ENCODE results near the gene CPT2.
"Not testable (repeated sequence)": the region's sequence is repeated elsewhere in the genome, so short reads cannot be mapped to it uniquely, and the experiment has no call there.

The CPT2 gene

GRCh38 chr1:53182716-53183094 is 13.9 kb upstream of the CPT2 start:
- DNase-seq: no peak

DNA sequence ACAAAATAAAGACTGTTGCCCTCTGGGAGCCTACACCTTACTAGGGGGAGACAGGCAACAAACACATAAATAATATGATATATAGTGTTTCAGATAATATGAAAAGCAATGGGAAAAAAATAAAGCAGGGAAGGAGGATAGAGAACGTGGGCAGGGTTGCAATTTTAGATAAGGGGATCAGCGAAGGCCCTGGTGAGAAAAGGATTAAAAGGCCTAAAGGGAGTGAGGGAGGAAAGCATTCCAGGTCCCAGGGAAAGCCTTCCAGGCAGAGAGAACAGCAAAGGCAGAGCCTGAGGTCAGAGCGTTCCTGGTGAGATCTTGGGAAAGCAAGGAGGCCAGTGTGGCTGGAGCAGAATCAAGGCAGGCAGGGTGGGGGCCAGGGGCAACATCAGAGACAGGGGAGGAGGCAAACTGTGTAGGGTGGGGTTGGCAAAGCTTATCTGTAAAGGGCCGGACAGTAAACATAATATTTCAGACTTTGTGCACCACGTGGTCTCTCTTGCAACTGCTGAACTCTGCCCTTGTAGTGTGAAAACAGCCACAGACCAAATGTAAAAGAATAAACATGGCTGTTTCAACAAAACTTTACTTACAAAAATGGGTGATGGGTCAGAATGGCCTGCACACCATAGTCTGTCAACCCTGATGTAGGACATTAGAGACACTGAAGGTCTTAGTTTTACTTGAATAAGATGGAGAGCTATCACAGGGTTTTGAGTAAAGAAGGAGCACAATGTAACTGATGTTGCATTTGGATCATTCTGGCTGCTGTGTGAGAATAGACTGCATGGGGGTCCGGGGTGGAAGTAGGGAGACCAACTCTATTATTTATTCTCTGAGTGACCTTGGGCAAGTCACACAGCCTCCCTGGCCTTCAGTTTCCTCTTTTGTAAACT is 13.3 kb upstream of the CPT2 start:
- DNase-seq: no peak

DNA sequence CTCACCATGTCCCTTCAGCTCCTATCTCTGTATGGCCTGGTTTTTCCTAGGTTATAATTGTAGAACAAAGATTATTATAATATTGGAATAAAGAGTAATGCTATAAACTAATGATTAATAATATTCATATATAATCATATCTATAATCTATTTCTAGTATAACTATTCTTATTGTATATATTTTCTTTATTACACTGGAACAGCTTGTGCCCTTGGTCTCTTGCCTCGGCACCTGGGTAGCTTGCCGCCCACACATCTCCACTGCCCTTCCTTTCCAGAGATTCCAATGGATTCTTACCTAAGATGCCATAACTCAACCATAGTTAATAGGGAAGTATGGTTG is 10.7 kb upstream of the CPT2 start:
- not testable (repeated sequence) for DNase-seq

DNA sequence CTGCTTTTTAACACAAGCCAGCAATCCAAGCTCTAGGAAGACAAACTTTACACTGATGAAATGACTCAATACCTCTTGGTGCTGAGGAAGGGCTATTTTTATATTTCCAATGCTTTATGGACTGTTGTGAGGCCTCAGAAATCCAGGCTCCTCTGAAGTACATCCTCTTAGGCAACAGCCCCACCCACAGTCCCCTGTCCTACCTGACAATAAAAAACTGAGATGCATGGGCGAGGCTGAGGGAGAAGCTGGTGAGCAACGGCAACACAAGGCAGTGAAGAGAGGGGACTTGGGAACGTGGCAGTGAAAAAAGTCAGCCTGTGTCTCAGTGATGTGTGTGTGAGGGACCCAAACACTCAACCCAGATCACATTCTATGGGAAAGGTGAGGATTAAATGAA is 10.1 kb upstream of the CPT2 start:
- DNase-seq: no peak

DNA sequence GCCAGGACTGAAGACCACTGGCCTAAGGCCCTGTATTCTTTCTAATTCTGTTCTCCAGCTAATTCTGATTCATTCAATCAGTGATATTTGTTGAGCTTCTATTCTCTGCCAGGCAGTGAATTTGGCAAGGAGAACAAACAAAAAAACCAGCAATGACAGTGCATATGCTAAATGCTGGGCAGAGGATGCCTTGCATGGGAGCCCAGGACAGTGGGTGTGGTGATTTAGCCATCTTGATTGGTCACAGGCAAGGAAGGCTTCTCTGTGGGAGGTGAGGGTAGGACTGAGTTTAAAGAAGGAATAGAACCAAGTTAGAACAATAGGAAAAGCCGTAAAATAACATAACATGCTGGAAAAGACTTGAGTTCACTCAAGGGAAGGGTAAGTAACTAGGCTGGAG is 9.2 kb upstream of the CPT2 start:
- no peak for DNase-seq

- DNase-seq: no peak
Measured at GRCh38 chr1:53188099-53188498, 8.5 kb upstream of the CPT2 start.

GRCh38 chr1:53189061-53189460 is 7.6 kb upstream of the CPT2 start:
- DNase-seq: no peak

GRCh38 chr1:53190210-53190611 is 6.4 kb upstream of the CPT2 start:
- no peak for DNase-seq

- DNase-seq: no peak
Measured at GRCh38 chr1:53195246-53196016, 1.2 kb upstream of the CPT2 start.

DNA sequence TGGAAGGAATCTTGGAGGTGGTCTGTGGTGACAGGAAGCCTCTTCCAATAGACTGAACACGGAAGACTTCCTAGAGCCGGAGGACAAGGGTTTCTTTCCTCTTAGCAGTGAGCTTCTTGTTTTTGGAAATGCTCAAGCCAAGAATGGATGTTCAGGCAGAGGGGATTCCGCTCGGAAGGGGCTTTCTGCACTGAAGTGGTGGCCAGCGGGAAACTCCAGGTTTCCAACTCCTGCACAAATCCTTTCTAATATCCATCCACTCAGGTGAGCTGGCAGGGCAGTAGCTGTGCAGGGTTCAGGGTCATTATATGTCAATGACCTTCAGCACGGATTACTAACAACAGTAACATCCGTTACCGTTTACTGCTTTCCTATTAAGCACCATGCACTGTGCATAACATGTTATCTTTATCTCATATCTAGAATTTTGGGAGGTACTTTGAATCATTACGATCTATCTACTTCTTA is 573 bp upstream of the CPT2 start:
- DNase-seq: no peak

DNA sequence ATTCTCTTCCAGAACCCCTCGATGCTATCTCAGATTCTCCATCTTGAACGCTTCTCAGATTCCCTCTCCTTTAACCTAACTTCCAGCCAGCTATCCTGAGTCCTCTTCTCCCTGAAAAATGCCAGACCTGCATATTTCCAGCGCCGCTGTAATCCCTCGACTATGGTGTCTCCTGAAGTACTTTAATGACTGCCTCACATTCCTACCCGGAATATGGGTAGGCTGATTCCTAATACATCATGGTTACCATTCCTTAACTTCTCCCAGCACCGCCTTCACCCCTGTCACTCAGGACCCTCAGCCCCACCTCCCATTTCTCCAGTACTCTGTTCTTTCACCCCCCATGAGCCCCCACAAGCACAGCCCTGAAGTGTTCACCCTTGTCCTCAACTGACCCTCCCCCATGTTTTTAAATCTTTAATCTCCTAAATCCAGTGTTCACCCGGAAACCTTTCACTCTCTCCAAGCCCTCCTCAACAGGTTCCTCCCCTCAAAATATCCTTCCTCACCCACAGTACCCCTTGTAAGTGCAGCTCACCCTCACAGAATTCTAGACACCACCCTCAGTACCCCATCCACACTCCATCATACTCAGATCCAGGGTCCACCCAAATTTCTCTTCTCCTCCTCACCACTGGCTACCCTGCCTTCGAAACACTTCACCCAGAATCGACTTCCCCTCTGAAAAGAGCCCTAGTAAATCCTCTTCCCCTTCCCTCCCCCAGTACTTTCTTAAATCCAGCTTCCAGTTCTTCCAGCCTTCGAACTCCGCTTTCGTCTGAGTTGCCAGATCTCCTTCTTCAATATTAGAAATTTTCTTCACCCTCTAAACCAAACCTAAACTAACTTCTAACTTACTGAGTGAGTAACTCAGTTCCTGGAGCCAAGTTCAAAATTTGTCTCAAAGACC is 922 bp downstream of the CPT2 start:
- DNase-seq: peak; percentile 67

- no peak for DNase-seq
Measured at GRCh38 chr1:53198241-53198651, 1.6 kb downstream of the CPT2 start.

DNA sequence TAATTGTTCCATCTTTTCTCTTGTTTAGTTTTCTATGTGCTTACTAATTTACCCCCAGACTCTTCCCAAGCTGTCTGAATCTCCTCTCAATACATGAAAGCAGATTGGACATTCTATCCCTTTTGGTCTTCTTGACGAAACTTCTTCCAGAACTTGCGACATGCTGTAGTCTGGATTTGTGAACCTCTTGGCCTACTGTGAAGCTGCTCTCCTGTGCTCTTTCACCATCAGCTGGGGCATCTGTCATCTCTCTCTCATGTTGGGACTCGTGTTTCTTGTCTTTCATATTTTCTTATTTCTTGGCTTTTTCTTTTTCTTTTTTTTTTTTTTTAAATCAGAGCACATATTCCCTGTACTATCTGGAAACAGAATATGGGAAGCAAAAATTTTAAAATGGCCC is 6.8 kb downstream of the CPT2 start:
- no peak for DNase-seq

DNA sequence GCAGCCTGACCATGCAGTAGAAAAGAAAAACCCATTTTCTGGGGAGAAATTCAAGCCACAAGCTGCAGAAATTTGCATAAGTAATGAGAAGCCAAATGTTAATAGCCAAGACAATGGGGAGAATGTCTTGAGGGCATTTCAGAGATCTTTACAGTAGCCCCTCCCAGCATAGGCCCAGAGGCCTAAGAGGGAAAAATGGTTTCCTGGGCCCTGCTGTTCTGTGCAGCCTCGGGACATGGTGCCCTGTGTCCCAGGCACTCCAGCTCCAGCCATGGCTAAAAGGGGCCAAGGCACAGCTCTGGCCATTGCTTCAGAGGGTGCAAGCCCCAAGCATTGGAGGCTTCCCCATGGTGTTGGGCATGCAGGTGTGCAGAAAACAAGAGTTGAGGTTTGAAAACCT is 8.9 kb downstream of the CPT2 start:
- DNase-seq: not testable (repeated sequence)

DNA sequence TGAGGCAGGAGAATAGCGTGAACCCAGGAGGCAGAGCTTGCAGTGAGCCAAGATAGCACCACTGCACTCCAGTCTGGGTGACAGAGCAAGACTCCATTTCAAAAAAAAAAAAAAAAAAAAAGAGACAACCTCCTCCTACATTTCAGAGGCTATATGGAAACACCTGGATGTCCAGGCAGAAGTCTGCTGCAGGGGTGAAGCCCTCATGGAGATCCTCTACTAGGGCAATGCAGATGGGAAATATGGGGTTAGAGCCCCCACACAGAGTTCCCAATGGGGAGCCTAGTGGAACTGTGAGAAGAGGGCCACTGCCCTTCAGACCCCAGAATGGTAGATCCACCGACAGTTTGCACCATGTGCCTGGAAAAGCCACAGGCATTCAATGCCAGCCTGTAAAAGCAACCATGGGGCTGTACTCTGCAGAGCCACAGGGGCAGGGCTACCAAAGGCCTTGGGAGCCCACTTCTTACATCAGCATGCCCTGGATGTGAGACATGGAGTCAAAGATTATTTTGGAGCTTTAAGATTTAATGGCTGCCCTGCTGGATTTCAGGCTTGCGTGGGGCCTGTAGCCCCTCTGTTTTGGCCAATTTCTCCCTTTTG is 9.6 kb downstream of the CPT2 start:
- not testable (repeated sequence) for DNase-seq

- DNase-seq: no peak
Measured at GRCh38 chr1:53206735-53207379, 10.2 kb downstream of the CPT2 start.

- DNase-seq: no peak
Measured at GRCh38 chr1:53207726-53208125, 11.1 kb downstream of the CPT2 start.

GRCh38 chr1:53210352-53210751 is 13.7 kb downstream of the CPT2 start:
- no peak for DNase-seq

DNA sequence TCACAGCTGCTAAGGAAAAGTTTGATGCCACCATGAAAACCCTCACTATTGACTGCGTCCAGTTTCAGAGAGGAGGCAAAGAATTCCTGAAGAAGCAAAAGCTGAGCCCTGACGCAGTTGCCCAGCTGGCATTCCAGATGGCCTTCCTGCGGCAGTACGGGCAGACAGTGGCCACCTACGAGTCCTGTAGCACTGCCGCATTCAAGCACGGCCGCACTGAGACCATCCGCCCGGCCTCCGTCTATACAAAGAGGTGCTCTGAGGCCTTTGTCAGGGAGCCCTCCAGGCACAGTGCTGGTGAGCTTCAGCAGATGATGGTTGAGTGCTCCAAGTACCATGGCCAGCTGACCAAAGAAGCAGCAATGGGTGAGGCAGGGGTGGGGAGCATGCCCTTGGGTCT is 14.3 kb downstream of the CPT2 start:
- DNase-seq: no peak

GRCh38 chr1:53214376-53214940 is 17.8 kb downstream of the CPT2 start:
- no peak for DNase-seq

DNA sequence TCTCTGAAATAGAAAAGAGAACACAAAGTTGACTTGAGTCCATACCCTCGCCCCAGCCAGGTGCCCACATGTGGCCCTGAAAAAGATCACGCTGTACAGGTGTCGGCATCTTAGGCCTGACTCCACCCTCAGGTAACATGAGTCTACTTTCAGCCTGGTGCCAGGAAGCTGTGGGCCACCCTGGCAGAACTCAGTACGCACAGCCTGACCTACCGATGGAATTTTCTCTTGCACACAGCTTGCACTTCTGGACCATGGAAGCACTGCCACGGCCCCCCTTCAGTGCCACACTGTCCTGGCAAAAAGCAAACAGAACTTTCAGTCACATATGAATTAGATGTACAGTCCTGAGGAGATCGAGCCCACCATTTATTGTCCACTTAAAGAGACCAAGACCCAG is 21.6 kb downstream of the CPT2 start:
- DNase-seq: no peak

GRCh38 chr1:53219711-53220110 is 23.1 kb downstream of the CPT2 start:
- DNase-seq: no peak

All from MV-4-11 (cell line).